HEK293 (cell line): ENCODE measurements around the gene CHST3.

ENCODE experiments used
- CTCF ChIA-PET: fragments of 350-600 bp; formaldehyde crosslinking; extraction: SDS; loops from one replicate; lab custom pipeline; 2021; ENCODE audit warnings: antibody characterized with exemption; lab: Yijun Ruan, JAX
- POLR2A ChIA-PET: fragments of 300-600 bp; formaldehyde crosslinking; extraction: SDS; loops from one replicate; lab custom pipeline; 2020; ENCODE audit warnings: antibody characterized with exemption, inconsistent platforms; lab: Yijun Ruan, JAX
- H3K27ac ChIP-seq: fragments of 200-500 bp; sonication (Bioruptor generic); 2 replicates; pipeline ENCODE4 v1.5.1; 2014; ENCODE audit warnings: low read depth, low read length, control low read depth, inconsistent platforms; ENCODE audit errors: extremely low read depth
- H3K36me3 ChIP-seq, 2 experiments: fragments of 200-500 bp in 1 of 2; sonication (Bioruptor generic) in 1 of 2; 1 replicate in 1 of 2; 2 replicates in 1 of 2; pipeline ENCODE4 v1.5.1; 2014 to 2017; ENCODE audit warnings: inconsistent platforms in 2 of 2, low read length in 2 of 2; ENCODE audit not compliant: control insufficient read depth in 2 of 2, insufficient read depth in 1 of 2
- H3K4me1 ChIP-seq: fragments of 200-500 bp; sonication (Bioruptor generic); 2 replicates; pipeline ENCODE4 v1.5.1; 2014; ENCODE audit warnings: mild to moderate bottlenecking, low read length, inconsistent platforms; ENCODE audit not compliant: control insufficient read depth, insufficient read depth
- H3K4me3 ChIP-seq: 2 replicates; pipeline ENCODE4 v1.5.1; 2011; ENCODE audit warnings: low read depth, mild to moderate bottlenecking, control low read depth, low read length, moderate library complexity
- H3K9me3 ChIP-seq: fragments of 200-500 bp; sonication (Bioruptor generic); 2 replicates; pipeline ENCODE4 v1.5.1; 2014; ENCODE audit warnings: low read depth, low read length, inconsistent platforms; ENCODE audit not compliant: control insufficient read depth, insufficient read depth
- BCL11A ChIP-seq: fragments of 450-650 bp; formaldehyde crosslinking; IDR thresholded peaks from 2 replicates; pipeline ENCODE4 v1.5.1; 2016; ENCODE audit warnings: low read depth, missing biosample characterization, missing genetic modification characterization
- HOXA7 ChIP-seq: sonication (generic); formaldehyde crosslinking; IDR thresholded peaks from 2 replicates; pipeline ENCODE4 v1.8.1; 2022; ENCODE audit warnings: missing genetic modification reagents, borderline replicate concordance
- HOXC10 ChIP-seq: sonication (generic); formaldehyde crosslinking; IDR thresholded peaks from 2 replicates; pipeline ENCODE4 v1.8.1; 2023; ENCODE audit warnings: mild to moderate bottlenecking, missing genetic modification reagents
- HOXD13 ChIP-seq: sonication (generic); formaldehyde crosslinking; IDR thresholded peaks from 2 replicates; pipeline ENCODE4 v1.8.0; 2022; ENCODE audit warnings: missing genetic modification reagents, borderline replicate concordance
- IKZF3 ChIP-seq: fragments of 450-650 bp; IDR thresholded peaks from 2 replicates; pipeline ENCODE4 v1.5.0; 2018; ENCODE audit warnings: missing biosample characterization, mild to moderate bottlenecking, missing genetic modification characterization, moderate library complexity
- MZF1 ChIP-seq: fragments of 450-650 bp; formaldehyde crosslinking; IDR thresholded peaks from 2 replicates; pipeline ENCODE4 v1.5.1; 2017; ENCODE audit warnings: missing biosample characterization, missing genetic modification characterization, borderline replicate concordance
- PRDM1 ChIP-seq: fragments of 450-650 bp; formaldehyde crosslinking; IDR thresholded peaks from 2 replicates; pipeline ENCODE4; 2016; ENCODE audit warnings: missing biosample characterization, missing genetic modification characterization
- PRDM4 ChIP-seq: fragments of 450-650 bp; formaldehyde crosslinking; IDR thresholded peaks from 2 replicates; pipeline ENCODE4 v1.5.1; 2017; ENCODE audit warnings: missing biosample characterization, missing genetic modification characterization
- PRDM6 ChIP-seq: fragments of 450-650 bp; formaldehyde crosslinking; IDR thresholded peaks from 2 replicates; pipeline ENCODE4 v1.5.1; 2017; ENCODE audit warnings: missing biosample characterization, missing genetic modification characterization
- SP2 ChIP-seq: fragments of 450-650 bp; formaldehyde crosslinking; IDR thresholded peaks from 2 replicates; pipeline ENCODE4 v1.5.1; 2016; ENCODE audit warnings: missing biosample characterization, missing genetic modification characterization
- ZBTB21 ChIP-seq: fragments of 450-650 bp; formaldehyde crosslinking; IDR thresholded peaks from 2 replicates; pipeline ENCODE4 v1.5.1; 2017; ENCODE audit warnings: missing biosample characterization, missing genetic modification characterization
- ZFP37 ChIP-seq: fragments of 450-650 bp; formaldehyde crosslinking; IDR thresholded peaks from 2 replicates; pipeline ENCODE4 v1.5.1; 2016; ENCODE audit warnings: missing biosample characterization, missing genetic modification characterization
- ZNF132 ChIP-seq: fragments of 450-650 bp; formaldehyde crosslinking; IDR thresholded peaks from 2 replicates; pipeline ENCODE4 v1.5.1; 2017; ENCODE audit warnings: missing biosample characterization, missing genetic modification characterization, borderline replicate concordance
- ZNF16 ChIP-seq: fragments of 450-650 bp; formaldehyde crosslinking; IDR thresholded peaks from 2 replicates; pipeline ENCODE4 v1.5.1; 2016; ENCODE audit warnings: low read depth, missing biosample characterization, missing genetic modification characterization
- ZNF202 ChIP-seq: fragments of 450-650 bp; formaldehyde crosslinking; IDR thresholded peaks from 2 replicates; pipeline ENCODE4 v1.5.1; 2016; ENCODE audit warnings: missing biosample characterization, missing genetic modification characterization, borderline replicate concordance
- ZNF311 ChIP-seq: fragments of 450-650 bp; formaldehyde crosslinking; IDR thresholded peaks from 2 replicates; pipeline ENCODE4 v1.5.1; 2017; ENCODE audit warnings: missing biosample characterization, missing genetic modification characterization, borderline replicate concordance
- ZNF324 ChIP-seq: fragments of 450-650 bp; formaldehyde crosslinking; IDR thresholded peaks from 2 replicates; pipeline ENCODE4 v1.5.1; 2016; ENCODE audit warnings: missing biosample characterization, missing genetic modification characterization
- ZNF350 ChIP-seq: fragments of 450-650 bp; formaldehyde crosslinking; IDR thresholded peaks from 2 replicates; pipeline ENCODE4 v1.5.0; 2017; ENCODE audit warnings: missing biosample characterization, mild to moderate bottlenecking, missing genetic modification characterization
- ZNF473 ChIP-seq: fragments of 450-650 bp; formaldehyde crosslinking; IDR thresholded peaks from 2 replicates; pipeline ENCODE4 v1.5.1; 2017; ENCODE audit warnings: missing biosample characterization, missing genetic modification characterization
- ZNF510 ChIP-seq: fragments of 450-650 bp; formaldehyde crosslinking; IDR thresholded peaks from 2 replicates; pipeline ENCODE4 v1.5.1; 2018; ENCODE audit warnings: mild to moderate bottlenecking, missing genetic modification characterization, missing biosample characterization; ENCODE audit not compliant: insufficient replicate concordance
- ZNF548 ChIP-seq: fragments of 450-650 bp; formaldehyde crosslinking; IDR thresholded peaks from 2 replicates; pipeline ENCODE4 v1.5.1; 2016; ENCODE audit warnings: missing biosample characterization, missing genetic modification characterization
- ZNF549 ChIP-seq: fragments of 450-650 bp; IDR thresholded peaks from 2 replicates; pipeline ENCODE4 v1.5.1; 2018; ENCODE audit warnings: missing biosample characterization, missing genetic modification characterization, mild to moderate bottlenecking, inconsistent platforms, moderate library complexity
- ZNF664 ChIP-seq: fragments of 450-650 bp; formaldehyde crosslinking; IDR thresholded peaks from 2 replicates; pipeline ENCODE4 v1.5.1; 2016; ENCODE audit warnings: missing biosample characterization, missing genetic modification characterization
- ZNF677 ChIP-seq: fragments of 450-650 bp; IDR thresholded peaks from 2 replicates; pipeline ENCODE4 v1.5.0; 2018; ENCODE audit warnings: missing biosample characterization, mild to moderate bottlenecking, missing genetic modification characterization, moderate library complexity
- ZNF792 ChIP-seq: fragments of 450-650 bp; formaldehyde crosslinking; IDR thresholded peaks from 2 replicates; pipeline ENCODE4 v1.5.1; 2016; ENCODE audit warnings: missing biosample characterization, missing genetic modification characterization
- ZSCAN16 ChIP-seq: fragments of 450-650 bp; formaldehyde crosslinking; IDR thresholded peaks from 2 replicates; pipeline ENCODE4 v1.5.1; 2016; ENCODE audit warnings: missing biosample characterization, missing genetic modification characterization
- ZSCAN30 ChIP-seq: fragments of 450-650 bp; IDR thresholded peaks from 2 replicates; pipeline ENCODE4 v1.5.1; 2018; ENCODE audit warnings: missing biosample characterization, mild to moderate bottlenecking, missing genetic modification characterization, moderate library complexity
- ZXDB ChIP-seq: fragments of 450-650 bp; formaldehyde crosslinking; IDR thresholded peaks from 2 replicates; pipeline ENCODE4 v1.5.1; 2016; ENCODE audit warnings: missing biosample characterization, missing genetic modification characterization
- TF ChIP-seq, protein P1 (sequence below): fragments of 450-650 bp; formaldehyde crosslinking; conservative IDR thresholded peaks from 2 replicates; pipeline ENCODE4 v1.5.1; 2016; ENCODE audit warnings: low read depth, missing biosample characterization, missing genetic modification characterization

Gene CHST3

GRCh38 chr10:71941318-71941717 lies 22.9 kb upstream of the CHST3 start:
- no peaks in the 10 kb centered on the region for H3K4me1 ChIP-seq
- no peak overlapping the region for H3K4me3 ChIP-seq
- ChIA-PET CTCF (interaction anchor here (1.2 kb wide), 1 partner anchor 14 kb away, joined by 6 read pairs; no protein-coding TSS in a partner anchor), POLR2A (no interaction called here)
- H3K36me3 ChIP-seq = no peaks in the 10 kb centered on the region
- no peak overlapping the region for H3K27ac ChIP-seq
- H3K9me3 ChIP-seq = no peaks in the 10 kb centered on the region
- TF ChIP-seq ZNF132 (tag by site-specific recombination) (no peak), ZNF350 (no peak), PRDM6 (no peak), ZNF202 (no peak), ZNF664 (tag by site-specific recombination) (no peak), ZNF548 (no peak), ZXDB (tag by site-specific recombination) (no peak), ZNF677 (no peak), MZF1 (tag by site-specific recombination) (no peak), ZFP37 (tag by site-specific recombination) (no peak), HOXD13 (no peak), SP2 (tag by site-specific recombination) (no peak), PRDM4 (tag by site-specific recombination) (no peak), ZNF311 (tag by site-specific recombination) (no peak), HOXC10 (CRISPR knock-in tag) (no peak), PRDM1 (tag by site-specific recombination) (no peak), ZSCAN16 (no peak), ZSCAN30 (tag by site-specific recombination) (no peak), ZNF16 (tag by site-specific recombination) (no peak)

- no peak overlapping the region for H3K4me3 ChIP-seq
- POLR2A ChIA-PET = no interaction called here
- H3K27ac ChIP-seq = no peak overlapping the region
- no peaks in the 10 kb centered on the region for H3K4me1 ChIP-seq
- CTCF ChIA-PET = interaction anchor here (0.6 to 1.0 kb wide), 3 partner anchors 10 to 34 kb away, joined by 3 to 4 read pairs (median 4); no protein-coding TSS in a partner anchor
- no peaks in the 10 kb centered on the region for H3K9me3 ChIP-seq
- H3K36me3 ChIP-seq = no peaks in the 10 kb centered on the region
- no peak for TF ChIP-seq ZNF132 (tag by site-specific recombination)
- TF ChIP-seq ZNF324 (tag by site-specific recombination) = no peak
- TF ChIP-seq ZBTB21 (tag by site-specific recombination) = no peak
- peak; percentile 17 for TF ChIP-seq ZNF510 (tag by site-specific recombination)
- no peak for TF ChIP-seq ZNF792 (tag by site-specific recombination)
- no peak for TF ChIP-seq ZNF473
- TF ChIP-seq BCL11A = no peak
- no peak for TF ChIP-seq HOXA7 (CRISPR knock-in tag)
- no peak for TF ChIP-seq IKZF3 (tag by site-specific recombination)
- TF ChIP-seq ZNF549 (tag by site-specific recombination) = peak; percentile 16; the same call in 1 of the 2 replicates
- TF ChIP-seq, protein P1, sequence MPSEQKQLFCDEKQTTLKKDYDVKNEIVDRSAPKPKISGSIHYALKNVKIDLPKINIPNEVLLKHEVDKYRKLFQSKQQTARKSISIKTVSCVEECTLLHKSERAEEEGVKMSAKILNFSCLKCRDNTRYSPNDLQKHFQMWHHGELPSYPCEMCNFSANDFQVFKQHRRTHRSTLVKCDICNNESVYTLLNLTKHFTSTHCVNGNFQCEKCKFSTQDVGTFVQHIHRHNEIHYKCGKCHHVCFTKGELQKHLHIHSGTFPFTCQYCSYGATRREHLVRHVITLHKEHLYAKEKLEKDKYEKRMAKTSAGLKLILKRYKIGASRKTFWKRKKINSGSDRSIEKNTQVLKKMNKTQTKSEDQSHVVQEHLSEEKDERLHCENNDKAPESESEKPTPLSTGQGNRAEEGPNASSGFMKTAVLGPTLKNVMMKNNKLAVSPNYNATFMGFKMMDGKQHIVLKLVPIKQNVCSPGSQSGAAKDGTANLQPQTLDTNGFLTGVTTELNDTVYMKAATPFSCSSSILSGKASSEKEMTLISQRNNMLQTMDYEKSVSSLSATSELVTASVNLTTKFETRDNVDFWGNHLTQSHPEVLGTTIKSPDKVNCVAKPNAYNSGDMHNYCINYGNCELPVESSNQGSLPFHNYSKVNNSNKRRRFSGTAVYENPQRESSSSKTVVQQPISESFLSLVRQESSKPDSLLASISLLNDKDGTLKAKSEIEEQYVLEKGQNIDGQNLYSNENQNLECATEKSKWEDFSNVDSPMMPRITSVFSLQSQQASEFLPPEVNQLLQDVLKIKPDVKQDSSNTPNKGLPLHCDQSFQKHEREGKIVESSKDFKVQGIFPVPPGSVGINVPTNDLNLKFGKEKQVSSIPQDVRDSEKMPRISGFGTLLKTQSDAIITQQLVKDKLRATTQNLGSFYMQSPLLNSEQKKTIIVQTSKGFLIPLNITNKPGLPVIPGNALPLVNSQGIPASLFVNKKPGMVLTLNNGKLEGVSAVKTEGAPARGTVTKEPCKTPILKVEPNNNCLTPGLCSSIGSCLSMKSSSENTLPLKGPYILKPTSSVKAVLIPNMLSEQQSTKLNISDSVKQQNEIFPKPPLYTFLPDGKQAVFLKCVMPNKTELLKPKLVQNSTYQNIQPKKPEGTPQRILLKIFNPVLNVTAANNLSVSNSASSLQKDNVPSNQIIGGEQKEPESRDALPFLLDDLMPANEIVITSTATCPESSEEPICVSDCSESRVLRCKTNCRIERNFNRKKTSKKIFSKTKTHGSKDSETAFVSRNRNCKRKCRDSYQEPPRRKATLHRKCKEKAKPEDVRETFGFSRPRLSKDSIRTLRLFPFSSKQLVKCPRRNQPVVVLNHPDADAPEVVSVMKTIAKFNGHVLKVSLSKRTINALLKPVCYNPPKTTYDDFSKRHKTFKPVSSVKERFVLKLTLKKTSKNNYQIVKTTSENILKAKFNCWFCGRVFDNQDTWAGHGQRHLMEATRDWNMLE (tag by site-specific recombination) = 0 out of 2 replicates have a peak, but pooled peaks have one; percentile 36
Measured at GRCh38 chr10:71945819-71946474, 18.2 kb upstream of the CHST3 start.
